Upper lobe of left lung (tissue), 4 donors: ENCODE measurements around the gene FHDC1.

Experiments used
- CTCF ChIP-seq, 6 experiments: fragments of 450-650 bp in 4 of 6; fragments of 200-600 bp in 2 of 6; sonication (generic) in 2 of 6; IDR thresholded peaks; one replicate each; pipeline ENCODE4 v1.5.1; 2016 to 2019; ENCODE audit warnings: antibody characterized with exemption in 6 of 6
- EP300 ChIP-seq, 4 donors: sonication (generic); formaldehyde crosslinking; IDR thresholded peaks; one replicate each; pipeline ENCODE4 v1.5.1; 2017; ENCODE audit warnings: antibody characterized with exemption in 4 of 4, control low read depth in 2 of 4
- POLR2A ChIP-seq, 4 donors: fragments of 450-650 bp; IDR thresholded peaks; one replicate each; pipeline ENCODE4 v1.5.1; 2016 to 2017; ENCODE audit warnings: antibody characterized with exemption in 4 of 4, mild to moderate bottlenecking in 2 of 4

DNA sequence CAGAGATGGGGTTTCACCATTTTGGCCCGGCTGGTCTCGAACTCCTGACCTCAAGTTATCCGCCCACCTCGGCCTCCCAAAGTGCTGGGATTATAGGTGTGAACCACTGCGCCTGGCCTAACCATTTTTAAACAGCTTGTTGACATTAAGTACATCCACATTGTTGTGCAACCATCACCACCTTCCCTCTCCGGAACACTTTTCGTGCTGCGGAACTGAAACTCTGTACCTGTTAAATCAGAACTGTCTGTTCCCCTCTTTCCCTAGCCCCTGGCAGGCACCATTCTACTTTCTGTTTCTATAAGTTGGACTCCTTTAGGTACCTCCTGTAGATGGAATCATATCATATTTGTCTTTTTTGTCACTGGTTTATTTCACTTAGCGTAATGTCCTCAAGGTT is 9.5 kb downstream of the FHDC1 start:
- TF ChIP-seq EP300 (IDR thresholded peaks at IDR 0.05) (no peak), CTCF (IDR thresholded peaks at IDR 0.05) (no peak), POLR2A (IDR thresholded peaks at IDR 0.05) (no peak)
